ENCODE results near the gene PDIK1L.

The PDIK1L gene

GRCh38 chr1:26155370-26156284 lies 44.0 kb downstream of the PDIK1L start:
- DNase-seq (ENCODE audit: low read depth in 2 of 2): no peak

GRCh38 chr1:26156285-26157038 lies 44.8 kb downstream of the PDIK1L start:
- no peak for DNase-seq (ENCODE audit: low read depth in 2 of 2)

- DNase-seq (ENCODE audit: low read depth in 2 of 2): no peak
Measured at GRCh38 chr1:26158271-26158907, 46.8 kb downstream of the PDIK1L start.

GRCh38 chr1:26158908-26159742 lies 47.5 kb downstream of the PDIK1L start, which contains the start of gene FAM110D:
FAM110D (plus strand) TSS chr1:26159079; CDS start chr1:26161292, 2,213 bp downstream.
- no peak for DNase-seq (ENCODE audit: low read depth in 2 of 2)

GRCh38 chr1:26159743-26160039 lies 48.1 kb downstream of the PDIK1L start:
- no peak for DNase-seq (ENCODE audit: low read depth in 2 of 2)

- no peak for DNase-seq (ENCODE audit: low read depth in 2 of 2)
Measured at GRCh38 chr1:26160527-26161414, 49.1 kb downstream of the PDIK1L start.

GRCh38 chr1:26161415-26162219 lies 50.0 kb downstream of the PDIK1L start:
- peak in 1 of 2 donors; percentile 39 for DNase-seq (ENCODE audit: low read depth in 2 of 2)

- no peak for DNase-seq (ENCODE audit: low read depth in 2 of 2)
Measured at GRCh38 chr1:26162220-26162709, 50.6 kb downstream of the PDIK1L start.

GRCh38 chr1:26163684-26164035 lies 52.0 kb downstream of the PDIK1L start:
- DNase-seq (ENCODE audit: low read depth in 2 of 2): no peak

- peak; percentile 32 to 61 for DNase-seq (ENCODE audit: low read depth in 2 of 2)
Measured at GRCh38 chr1:26164036-26164860, 52.6 kb downstream of the PDIK1L start.

GRCh38 chr1:26164861-26165842 lies 53.5 kb downstream of the PDIK1L start:
- DNase-seq (ENCODE audit: low read depth in 2 of 2): no peak

- no peak for DNase-seq (ENCODE audit: low read depth in 2 of 2)
Measured at GRCh38 chr1:26166719-26167281, 55.2 kb downstream of the PDIK1L start.

- DNase-seq (ENCODE audit: low read depth in 2 of 2): no peak
Measured at GRCh38 chr1:26168410-26169197, 57.0 kb downstream of the PDIK1L start, which contains the start of gene C1orf232. C1orf232 (minus strand) TSS chr1:26168963; CDS start chr1:26168499, 464 bp downstream.

- no peak for DNase-seq (ENCODE audit: low read depth in 2 of 2)
Measured at GRCh38 chr1:26169198-26169554, 57.6 kb downstream of the PDIK1L start.

GRCh38 chr1:26169669-26170471 lies 58.2 kb downstream of the PDIK1L start, which contains the start of gene ZNF593:
ZNF593 (plus strand) TSS chr1:26169908; CDS start chr1:26169984, 76 bp downstream.
- peak; percentile 81 to 86 for DNase-seq (ENCODE audit: low read depth in 2 of 2)
